Fibroblast of pulmonary artery (primary cell): ENCODE data around the gene SERPINB11.

ENCODE experiments used
- DNase-seq: peaks from one replicate; pipeline ENCODE4 v3.0.0-alpha.2; 2010; ENCODE audit warnings: low read depth
- H3K4me3 ChIP-seq: replicated peaks from 2 replicates; pipeline ENCODE4 v1.5.1; 2011; ENCODE audit warnings: low read depth, mild to moderate bottlenecking, control low read depth, low read length, moderate library complexity
- TF ChIP-seq, protein P1 (sequence below): IDR thresholded peaks from 2 replicates; pipeline ENCODE4 v1.5.1; 2011; ENCODE audit warnings: mild to moderate bottlenecking, control low read depth, low read length, inconsistent platforms; ENCODE audit errors: missing control alignments

The SERPINB11 gene

DNA sequence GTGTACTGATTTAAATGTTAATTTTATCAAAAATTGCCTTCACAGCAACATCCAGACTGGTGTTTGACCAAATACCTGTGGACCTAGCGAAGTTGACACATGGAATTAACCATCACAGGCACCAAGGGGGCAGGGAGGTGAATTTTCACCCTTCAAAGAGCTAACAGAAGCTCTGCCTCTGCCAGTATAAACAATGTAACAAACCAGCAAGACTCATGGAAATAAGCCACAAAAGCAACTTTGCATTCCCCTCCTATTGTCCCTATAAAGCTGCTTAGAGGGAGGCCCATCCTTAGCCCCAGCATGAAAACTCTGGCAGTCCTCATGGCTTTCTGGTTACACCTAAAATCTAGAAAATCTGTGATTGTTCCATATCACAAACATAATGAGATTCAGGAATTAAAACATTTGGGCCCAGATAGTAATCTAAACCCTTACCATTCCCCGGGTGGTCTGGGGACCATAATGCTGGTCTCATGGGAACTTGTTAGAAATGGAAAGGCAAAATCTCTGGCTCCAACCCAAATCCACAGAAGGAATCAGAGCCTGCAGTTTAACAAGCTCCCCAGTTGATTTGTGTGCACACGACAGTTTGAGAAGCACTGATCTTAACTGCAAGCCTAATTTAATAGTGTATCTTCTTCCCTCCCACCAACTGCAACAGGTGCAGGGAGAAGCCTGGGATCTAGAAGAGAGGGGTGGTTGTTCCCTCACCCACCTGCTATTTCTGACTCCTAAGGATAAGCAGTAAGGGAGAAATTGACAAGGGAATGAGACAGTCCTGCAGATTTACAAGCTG, 23.1 kb downstream of the SERPINB11 start:
- TF ChIP-seq, protein P1, sequence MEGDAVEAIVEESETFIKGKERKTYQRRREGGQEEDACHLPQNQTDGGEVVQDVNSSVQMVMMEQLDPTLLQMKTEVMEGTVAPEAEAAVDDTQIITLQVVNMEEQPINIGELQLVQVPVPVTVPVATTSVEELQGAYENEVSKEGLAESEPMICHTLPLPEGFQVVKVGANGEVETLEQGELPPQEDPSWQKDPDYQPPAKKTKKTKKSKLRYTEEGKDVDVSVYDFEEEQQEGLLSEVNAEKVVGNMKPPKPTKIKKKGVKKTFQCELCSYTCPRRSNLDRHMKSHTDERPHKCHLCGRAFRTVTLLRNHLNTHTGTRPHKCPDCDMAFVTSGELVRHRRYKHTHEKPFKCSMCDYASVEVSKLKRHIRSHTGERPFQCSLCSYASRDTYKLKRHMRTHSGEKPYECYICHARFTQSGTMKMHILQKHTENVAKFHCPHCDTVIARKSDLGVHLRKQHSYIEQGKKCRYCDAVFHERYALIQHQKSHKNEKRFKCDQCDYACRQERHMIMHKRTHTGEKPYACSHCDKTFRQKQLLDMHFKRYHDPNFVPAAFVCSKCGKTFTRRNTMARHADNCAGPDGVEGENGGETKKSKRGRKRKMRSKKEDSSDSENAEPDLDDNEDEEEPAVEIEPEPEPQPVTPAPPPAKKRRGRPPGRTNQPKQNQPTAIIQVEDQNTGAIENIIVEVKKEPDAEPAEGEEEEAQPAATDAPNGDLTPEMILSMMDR = no peak
- H3K4me3 ChIP-seq = no peak overlapping the region

DNA sequence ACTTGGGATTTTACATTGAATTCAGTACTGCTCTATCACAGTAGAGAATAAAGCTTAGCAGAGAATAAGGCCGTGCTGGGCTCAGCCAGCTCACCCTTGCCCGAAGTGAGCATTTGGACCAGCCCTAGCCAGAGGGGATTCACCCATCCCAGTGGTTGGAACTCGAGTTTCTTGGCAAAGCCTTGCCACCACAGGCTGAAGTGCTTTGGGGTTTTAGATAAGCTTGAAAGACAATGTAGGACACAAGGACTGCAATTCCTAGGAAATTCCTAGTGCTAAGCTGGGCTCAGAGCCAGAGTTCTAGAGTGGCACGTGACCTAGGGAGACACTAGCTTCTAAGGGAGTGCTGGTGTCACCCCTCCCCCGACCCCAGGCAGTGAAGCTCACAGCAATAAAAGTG, 28.0 kb downstream of the SERPINB11 start:
- TF ChIP-seq, protein P1 = no peak
- H3K4me3 ChIP-seq = no peak overlapping the region
- DNase-seq = no peak

More for the DNA sequence above, 23.1 kb downstream of the SERPINB11 start:
- DNase-seq = no peak

DNA sequence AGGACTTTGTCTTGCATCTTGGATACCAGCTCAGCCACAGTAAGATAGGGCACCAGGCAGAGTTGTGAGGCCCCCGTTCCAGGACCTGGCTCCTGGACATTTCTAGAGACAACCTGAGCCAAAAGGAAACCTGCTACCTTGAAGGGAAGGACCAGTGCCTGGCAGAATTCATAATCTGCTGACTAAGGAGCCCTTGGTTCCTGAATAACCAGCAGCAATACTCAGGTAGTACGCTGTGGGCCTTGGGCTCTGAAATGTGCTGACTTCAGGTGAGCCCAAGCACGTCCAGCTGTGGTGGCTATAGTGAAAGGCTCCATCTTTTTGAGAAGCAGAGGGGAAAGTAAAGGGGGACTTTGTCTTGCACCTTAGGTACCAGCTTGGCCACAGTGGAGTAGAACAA, 28.5 kb downstream of the SERPINB11 start:
- DNase-seq = no peak
- H3K4me3 ChIP-seq = no peak overlapping the region
- TF ChIP-seq, protein P1 = no peak

DNA sequence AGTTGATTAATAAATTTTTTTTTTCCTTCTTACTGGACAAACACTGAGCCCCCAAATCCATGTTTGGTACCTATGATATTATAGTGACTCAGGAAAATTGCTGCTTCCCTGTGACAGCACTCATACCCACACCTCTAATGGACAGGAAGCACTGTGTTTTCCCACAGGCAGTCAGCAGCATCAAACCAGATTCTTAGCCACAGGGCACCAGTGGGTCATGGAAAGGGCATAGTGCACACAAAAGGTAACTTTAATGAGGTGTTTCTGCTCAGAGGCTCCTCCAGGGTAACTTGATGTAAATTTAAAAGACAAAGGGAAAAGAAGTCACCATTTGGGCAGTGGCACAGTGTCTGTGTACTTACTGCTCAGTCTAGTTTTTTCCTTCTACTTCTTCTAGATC, 34.1 kb downstream of the SERPINB11 start:
- TF ChIP-seq, protein P1 = no peak
- DNase-seq = no peak
- no peak overlapping the region for H3K4me3 ChIP-seq

GRCh38 chr18:63741769-63742168, 39.0 kb downstream of the SERPINB11 start:
- peak; percentile 12 for DNase-seq
- H3K4me3 ChIP-seq = no peak overlapping the region
- TF ChIP-seq, protein P1 = peak; percentile 11

DNA sequence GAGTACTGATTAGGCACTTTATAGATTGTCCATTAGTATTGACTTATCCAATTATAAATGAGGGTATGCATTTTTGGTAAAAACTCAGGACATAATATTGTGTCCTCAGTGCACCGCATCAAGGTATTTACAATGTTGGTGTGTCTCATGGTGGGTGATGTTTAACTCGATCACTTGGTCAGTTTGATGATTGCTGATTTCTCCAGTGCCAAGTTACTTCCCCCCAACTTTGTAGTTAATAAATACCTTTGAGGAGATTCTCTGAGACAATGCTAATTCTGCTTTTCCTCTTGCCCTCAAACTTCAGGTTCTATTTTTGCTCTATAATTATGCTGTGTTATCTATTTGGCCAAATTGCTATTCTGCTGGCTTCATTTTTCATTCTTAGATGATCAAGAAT, 44.2 kb downstream of the SERPINB11 start:
- no peak overlapping the region for H3K4me3 ChIP-seq
- no peak for DNase-seq
- TF ChIP-seq, protein P1 = no peak

DNA sequence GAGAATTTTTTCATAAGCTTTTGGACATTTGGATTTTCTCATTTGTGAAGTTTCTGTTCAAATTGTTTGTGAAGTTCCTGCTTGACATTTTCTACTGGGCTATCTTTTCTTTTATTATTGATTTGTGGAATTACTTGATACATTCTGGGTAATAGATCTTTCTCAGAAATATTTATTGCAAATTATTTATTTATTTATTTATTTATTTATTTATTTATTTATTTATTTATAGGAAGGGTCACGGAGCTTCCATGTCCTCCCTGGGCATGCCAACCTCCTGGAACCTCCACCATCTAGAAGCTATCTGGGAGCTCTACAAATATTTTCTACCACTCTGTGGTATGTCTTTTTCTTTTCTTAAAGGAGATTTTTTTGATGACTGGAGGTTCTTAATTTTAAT, 46.7 kb downstream of the SERPINB11 start:
- no peak overlapping the region for H3K4me3 ChIP-seq
- TF ChIP-seq, protein P1 = no peak
- DNase-seq = no peak
